GM12878 (cell line): ENCODE results near the gene RAB30. TPM values are rescaled to one million over a fixed set of nuclear protein-coding genes. Genes with fewer than 3 reads are reported as not detected.
A peak's percentile ranks its signal among the peaks of the same experiment; 100 is the strongest.

Source experiments
- BCL11A ChIP-seq: IDR thresholded peaks from 2 replicates; pipeline ENCODE4 v1.6.1; 2011; ENCODE audit warnings: low read depth, low read length
- CBFB ChIP-seq: IDR thresholded peaks from 2 replicates; pipeline ENCODE4 v1.6.1; 2016; ENCODE audit warnings: antibody characterized with exemption, low read depth
- CHD4 ChIP-seq: fragments of 200-600 bp; sonication (generic); IDR thresholded peaks from 2 replicates; pipeline ENCODE4 v1.6.1; 2016; ENCODE audit warnings: mild to moderate bottlenecking
- EGR1 ChIP-seq, 2 experiments: IDR thresholded peaks; 1 replicate in 1 of 2; 2 replicates in 1 of 2; pipeline ENCODE4 v1.6.1; 2011 to 2012; ENCODE audit warnings: low read depth in 2 of 2, low read length in 2 of 2, borderline replicate concordance in 1 of 2, mild to moderate bottlenecking in 1 of 2, moderate library complexity in 1 of 2
- EP300 ChIP-seq, 2 experiments: fragments of 150-350 bp in 1 of 2; IDR thresholded peaks; 2 replicates each; pipeline ENCODE4 v1.6.1; 2011 to 2012; ENCODE audit warnings: low read depth in 2 of 2, low read length in 2 of 2, borderline replicate concordance in 1 of 2, improper control_type of control experiment in 1 of 2, inconsistent platforms in 1 of 2; ENCODE audit not compliant: control insufficient read depth in 1 of 2
- ETV6 ChIP-seq, 2 experiments: fragments of 450-650 bp in 1 of 2; IDR thresholded peaks in 1 of 2; conservative IDR thresholded peaks in 1 of 2; 2 replicates each; pipeline ENCODE4 v1.6.1; 2014; ENCODE audit warnings: antibody characterized with exemption in 1 of 2, borderline replicate concordance in 1 of 2, low read depth in 1 of 2, mild to moderate bottlenecking in 1 of 2, moderate library complexity in 1 of 2
- FOXM1 ChIP-seq: IDR thresholded peaks from 2 replicates; pipeline ENCODE4 v1.6.1; 2012; ENCODE audit warnings: low read depth, mild to moderate bottlenecking, inconsistent platforms, low read length, moderate library complexity
- JUNB ChIP-seq: IDR thresholded peaks from 2 replicates; pipeline ENCODE4 v1.6.1; 2016; ENCODE audit warnings: antibody characterized with exemption, mild to moderate bottlenecking
- MEF2A ChIP-seq: IDR thresholded peaks from 2 replicates; pipeline ENCODE4 v1.6.1; 2011; ENCODE audit warnings: low read depth, mild to moderate bottlenecking, low read length, moderate library complexity; ENCODE audit not compliant: insufficient read depth
- MXI1 ChIP-seq: fragments of 150-350 bp; IDR thresholded peaks from 2 replicates; pipeline ENCODE4 v1.6.1; 2011; ENCODE audit warnings: low read depth, mild to moderate bottlenecking, inconsistent platforms, low read length, improper control_type of control experiment
- NFIC ChIP-seq: IDR thresholded peaks from 2 replicates; pipeline ENCODE4 v1.6.1; 2012; ENCODE audit warnings: low read depth, mild to moderate bottlenecking, inconsistent platforms, low read length, moderate library complexity
- NFYA ChIP-seq: IDR thresholded peaks from 2 replicates; pipeline ENCODE4 v1.6.1; 2011; ENCODE audit warnings: low read depth, mild to moderate bottlenecking, low read length, improper control_type of control experiment, borderline replicate concordance
- NR2C2 ChIP-seq: IDR thresholded peaks from 2 replicates; pipeline ENCODE4 v1.6.1; 2011; ENCODE audit warnings: borderline replicate concordance, low read depth; ENCODE audit not compliant: control insufficient read depth, insufficient read length
- NRF1 ChIP-seq: conservative IDR thresholded peaks from 2 replicates; pipeline ENCODE4 v1.6.1; 2011; ENCODE audit warnings: mild to moderate bottlenecking, low read depth, low read length, improper control_type of control experiment
- SMAD1 ChIP-seq: fragments of 450-650 bp; IDR thresholded peaks from 2 replicates; pipeline ENCODE4 v1.6.1; 2018; ENCODE audit warnings: mild to moderate bottlenecking, low read depth; ENCODE audit not compliant: partially characterized antibody
- TCF3 ChIP-seq: IDR thresholded peaks from 2 replicates; pipeline ENCODE4 v1.6.1; 2012; ENCODE audit warnings: low read depth, mild to moderate bottlenecking, low read length, borderline replicate concordance; ENCODE audit not compliant: insufficient read depth
- WRNIP1 ChIP-seq: IDR thresholded peaks from 2 replicates; pipeline ENCODE4 v1.6.1; 2011; ENCODE audit warnings: low read depth, low read length, improper control_type of control experiment, borderline replicate concordance
- polyA plus RNA-seq, 11 experiments: library from polyadenylated mRNA; depleted of rRNA in 4 of 11; unstranded in 6 of 11; stranded (reverse) in 5 of 11; fragments of >200 nt; fragmentation: Nextera tagmentation in 4 of 11; fragmentation: Illumina TruSeq in 1 of 11; extraction: Ambion mirVana in 4 of 11; extraction: Trizol in 1 of 11; gene quantifications; 1 replicate in 1 of 11; 2 replicates in 10 of 11; pipeline versions ENCODE4 v1.2.1 to v1.2.3, GENCODE V29; 2011 to 2016; ENCODE audit warnings: inconsistent platforms in 2 of 11, missing spikeins in 2 of 11, low read depth in 1 of 11
- total RNA-seq, 4 experiments: library from RNA; depleted of rRNA in 3 of 4; stranded (reverse); fragments of >200 nt in 3 of 4; fragmentation: Illumina TruSeq in 1 of 4; extraction: Trizol in 1 of 4; gene quantifications; 2 replicates each; pipeline versions ENCODE4 v1.2.1 to v1.2.3, GENCODE V29; 2013 to 2021
- TF ChIP-seq, protein P1 (sequence below): IDR thresholded peaks from 2 replicates; pipeline ENCODE4 v1.6.1; 2012; ENCODE audit warnings: mild to moderate bottlenecking, low read depth, low read length
- TF ChIP-seq, protein P2 (sequence below): fragments of 450-650 bp; IDR thresholded peaks from 2 replicates; pipeline ENCODE4 v1.6.1; 2017; ENCODE audit warnings: borderline replicate concordance
- TF ChIP-seq, protein P3 (sequence below): fragments of 450-650 bp; IDR thresholded peaks from 2 replicates; pipeline ENCODE4 v1.6.1; 2017; ENCODE audit warnings: antibody characterized with exemption, mild to moderate bottlenecking, moderate library complexity

Gene RAB30
- total and polyA plus RNA-seq, 10 of the 15 experiments (the other 5 are each of a cell fraction or from before 2014, with no cell fraction given) = 9.8 to 26.7 (median 19.2) TPM

DNA sequence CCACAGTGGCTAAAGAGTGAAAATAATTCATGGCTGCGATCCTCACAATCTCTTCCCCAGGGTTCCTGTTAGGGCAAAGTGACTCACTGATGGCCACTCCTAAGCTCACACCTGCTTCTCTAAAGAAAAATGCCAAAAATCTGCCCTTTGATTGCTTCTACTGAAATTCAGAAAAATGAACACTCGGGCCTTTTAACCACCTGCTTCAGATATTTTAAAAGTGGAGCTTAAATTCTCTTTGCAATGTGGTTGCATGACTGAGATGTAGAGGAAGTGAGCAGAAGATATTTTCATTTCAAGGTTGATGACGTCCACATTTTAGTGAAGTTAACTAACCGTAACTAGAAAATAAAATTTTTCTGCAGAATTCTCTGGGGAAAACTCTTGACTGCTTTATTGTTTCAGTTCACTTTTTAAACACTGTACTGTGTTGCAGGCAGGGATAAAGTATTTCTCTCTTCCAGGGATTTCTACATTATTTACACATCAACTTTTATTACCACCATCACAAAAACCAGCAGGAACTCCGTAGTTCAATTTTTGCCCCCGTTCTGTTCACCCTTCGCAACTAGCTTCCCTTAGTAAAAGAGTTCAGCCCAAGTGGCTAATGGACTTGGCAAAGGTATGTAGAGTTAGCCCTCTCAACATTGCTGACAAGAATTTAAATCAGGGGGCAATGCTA is 8.5 kb downstream of the RAB30 start (continued):
- peak; percentile 96 for TF ChIP-seq NFIC
- TF ChIP-seq ETV6 (conservative IDR thresholded peaks at IDR 0.05 in 1 of 2, IDR thresholded peaks at IDR 0.05 in 1 of 2; ENCODE audit: borderline replicate concordance in 1 of 2, low read depth in 1 of 2) = peak in 1 of 2 experiments; percentile 52; a peak in 1 of 4 replicates
- TF ChIP-seq NFYA = no peak
- peak; percentile 92 for TF ChIP-seq MXI1
- TF ChIP-seq NRF1 = no peak
- TF ChIP-seq TCF3 = 0 out of 2 replicates have a peak, but pooled peaks have one; percentile 44
- TF ChIP-seq, protein P1, sequence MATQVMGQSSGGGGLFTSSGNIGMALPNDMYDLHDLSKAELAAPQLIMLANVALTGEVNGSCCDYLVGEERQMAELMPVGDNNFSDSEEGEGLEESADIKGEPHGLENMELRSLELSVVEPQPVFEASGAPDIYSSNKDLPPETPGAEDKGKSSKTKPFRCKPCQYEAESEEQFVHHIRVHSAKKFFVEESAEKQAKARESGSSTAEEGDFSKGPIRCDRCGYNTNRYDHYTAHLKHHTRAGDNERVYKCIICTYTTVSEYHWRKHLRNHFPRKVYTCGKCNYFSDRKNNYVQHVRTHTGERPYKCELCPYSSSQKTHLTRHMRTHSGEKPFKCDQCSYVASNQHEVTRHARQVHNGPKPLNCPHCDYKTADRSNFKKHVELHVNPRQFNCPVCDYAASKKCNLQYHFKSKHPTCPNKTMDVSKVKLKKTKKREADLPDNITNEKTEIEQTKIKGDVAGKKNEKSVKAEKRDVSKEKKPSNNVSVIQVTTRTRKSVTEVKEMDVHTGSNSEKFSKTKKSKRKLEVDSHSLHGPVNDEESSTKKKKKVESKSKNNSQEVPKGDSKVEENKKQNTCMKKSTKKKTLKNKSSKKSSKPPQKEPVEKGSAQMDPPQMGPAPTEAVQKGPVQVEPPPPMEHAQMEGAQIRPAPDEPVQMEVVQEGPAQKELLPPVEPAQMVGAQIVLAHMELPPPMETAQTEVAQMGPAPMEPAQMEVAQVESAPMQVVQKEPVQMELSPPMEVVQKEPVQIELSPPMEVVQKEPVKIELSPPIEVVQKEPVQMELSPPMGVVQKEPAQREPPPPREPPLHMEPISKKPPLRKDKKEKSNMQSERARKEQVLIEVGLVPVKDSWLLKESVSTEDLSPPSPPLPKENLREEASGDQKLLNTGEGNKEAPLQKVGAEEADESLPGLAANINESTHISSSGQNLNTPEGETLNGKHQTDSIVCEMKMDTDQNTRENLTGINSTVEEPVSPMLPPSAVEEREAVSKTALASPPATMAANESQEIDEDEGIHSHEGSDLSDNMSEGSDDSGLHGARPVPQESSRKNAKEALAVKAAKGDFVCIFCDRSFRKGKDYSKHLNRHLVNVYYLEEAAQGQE = 0 out of 2 replicates have a peak, but pooled peaks have one; percentile 25
- TF ChIP-seq EGR1 (IDR thresholded peaks at IDR 0.05; ENCODE audit: borderline replicate concordance in 1 of 2, low read depth in 2 of 2, low read length in 2 of 2) = no peak
- TF ChIP-seq, protein P2, sequence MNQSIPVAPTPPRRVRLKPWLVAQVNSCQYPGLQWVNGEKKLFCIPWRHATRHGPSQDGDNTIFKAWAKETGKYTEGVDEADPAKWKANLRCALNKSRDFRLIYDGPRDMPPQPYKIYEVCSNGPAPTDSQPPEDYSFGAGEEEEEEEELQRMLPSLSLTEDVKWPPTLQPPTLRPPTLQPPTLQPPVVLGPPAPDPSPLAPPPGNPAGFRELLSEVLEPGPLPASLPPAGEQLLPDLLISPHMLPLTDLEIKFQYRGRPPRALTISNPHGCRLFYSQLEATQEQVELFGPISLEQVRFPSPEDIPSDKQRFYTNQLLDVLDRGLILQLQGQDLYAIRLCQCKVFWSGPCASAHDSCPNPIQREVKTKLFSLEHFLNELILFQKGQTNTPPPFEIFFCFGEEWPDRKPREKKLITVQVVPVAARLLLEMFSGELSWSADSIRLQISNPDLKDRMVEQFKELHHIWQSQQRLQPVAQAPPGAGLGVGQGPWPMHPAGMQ = no peak
- TF ChIP-seq NR2C2 = no peak
- peak; percentile 78 for TF ChIP-seq MEF2A
- peak; percentile 81 for TF ChIP-seq SMAD1
- TF ChIP-seq JUNB = peak; percentile 79
- TF ChIP-seq FOXM1 = peak; percentile 86
- peak; percentile 65 for TF ChIP-seq CBFB
- TF ChIP-seq EP300 (IDR thresholded peaks at IDR 0.05; ENCODE audit: borderline replicate concordance in 1 of 2, control insufficient read depth in 1 of 2, low read depth in 2 of 2, low read length in 2 of 2) = peak; percentile 96 to 98
- TF ChIP-seq, protein P3, sequence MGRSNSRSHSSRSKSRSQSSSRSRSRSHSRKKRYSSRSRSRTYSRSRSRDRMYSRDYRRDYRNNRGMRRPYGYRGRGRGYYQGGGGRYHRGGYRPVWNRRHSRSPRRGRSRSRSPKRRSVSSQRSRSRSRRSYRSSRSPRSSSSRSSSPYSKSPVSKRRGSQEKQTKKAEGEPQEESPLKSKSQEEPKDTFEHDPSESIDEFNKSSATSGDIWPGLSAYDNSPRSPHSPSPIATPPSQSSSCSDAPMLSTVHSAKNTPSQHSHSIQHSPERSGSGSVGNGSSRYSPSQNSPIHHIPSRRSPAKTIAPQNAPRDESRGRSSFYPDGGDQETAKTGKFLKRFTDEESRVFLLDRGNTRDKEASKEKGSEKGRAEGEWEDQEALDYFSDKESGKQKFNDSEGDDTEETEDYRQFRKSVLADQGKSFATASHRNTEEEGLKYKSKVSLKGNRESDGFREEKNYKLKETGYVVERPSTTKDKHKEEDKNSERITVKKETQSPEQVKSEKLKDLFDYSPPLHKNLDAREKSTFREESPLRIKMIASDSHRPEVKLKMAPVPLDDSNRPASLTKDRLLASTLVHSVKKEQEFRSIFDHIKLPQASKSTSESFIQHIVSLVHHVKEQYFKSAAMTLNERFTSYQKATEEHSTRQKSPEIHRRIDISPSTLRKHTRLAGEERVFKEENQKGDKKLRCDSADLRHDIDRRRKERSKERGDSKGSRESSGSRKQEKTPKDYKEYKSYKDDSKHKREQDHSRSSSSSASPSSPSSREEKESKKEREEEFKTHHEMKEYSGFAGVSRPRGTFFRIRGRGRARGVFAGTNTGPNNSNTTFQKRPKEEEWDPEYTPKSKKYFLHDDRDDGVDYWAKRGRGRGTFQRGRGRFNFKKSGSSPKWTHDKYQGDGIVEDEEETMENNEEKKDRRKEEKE = no peak
- no peak for TF ChIP-seq CHD4
- TF ChIP-seq BCL11A = peak; percentile 93
- TF ChIP-seq WRNIP1 = no peak
